ENCODE data around the gene CALN1. TPM values are rescaled to one million over a fixed set of nuclear protein-coding genes. Genes with fewer than 3 reads are reported as not detected.

The CALN1 gene
- total RNA-seq, 4 donors from 2014 or later = under 0.01 to 0.33 (median 0.10) TPM; not detected in 1

- H3K27me3 ChIP-seq = no peaks in the 10 kb centered on the region
- TF ChIP-seq POLR2A (IDR thresholded peaks at IDR 0.05) (no peak), CTCF (IDR thresholded peaks at IDR 0.05) (no peak)
- no peaks in the 10 kb centered on the region for H3K9me3 ChIP-seq
- no peaks in the 10 kb centered on the region for H3K36me3 ChIP-seq
- no peak overlapping the region for H3K27ac ChIP-seq
- DNase-seq = no peak
- H3K4me1 ChIP-seq = no peaks in the 10 kb centered on the region
- H3K4me3 ChIP-seq (replicated peaks in 1 of 3) = no peak overlapping the region
- intact Hi-C loops (cut with DNase I) = no loop called here
- WGBS, 2 donors = 42 to 52% methylated on average over 6 of the region's 6 CpGs
These were observed 569.8 kb downstream of the CALN1 start for GRCh38 chr7:71842381-71842780.

GRCh38 chr7:71835056-71835455 lies 577.1 kb downstream of the CALN1 start:
- Histone ChIP-seq H3K27me3 (no peaks in the 10 kb centered on the region), H3K9me3 (no peaks in the 10 kb centered on the region), H3K36me3 (no peaks in the 10 kb centered on the region), H3K4me3 (replicated peaks in 1 of 3) (no peak overlapping the region), H3K27ac (no peak overlapping the region), H3K4me1 (no peaks in the 10 kb centered on the region)
- intact Hi-C loops (cut with DNase I) = no loop called here
- WGBS, 2 donors = 83 to 85% methylated on average over 5 of the region's 5 CpGs
- TF ChIP-seq POLR2A (IDR thresholded peaks at IDR 0.05) (no peak), CTCF (IDR thresholded peaks at IDR 0.05) (no peak)
- no peak for DNase-seq

GRCh38 chr7:71829515-71829914 lies 582.6 kb downstream of the CALN1 start:
- 48 to 62% methylated on average over 3 of the region's 3 CpGs for WGBS, 2 donors
- H3K36me3 ChIP-seq = no peaks in the 10 kb centered on the region
- no peak overlapping the region for H3K27ac ChIP-seq
- H3K9me3 ChIP-seq = no peaks in the 10 kb centered on the region
- TF ChIP-seq CTCF (IDR thresholded peaks at IDR 0.05) (no peak), POLR2A (IDR thresholded peaks at IDR 0.05) (no peak)
- H3K27me3 ChIP-seq = no peaks in the 10 kb centered on the region
- H3K4me3 ChIP-seq (replicated peaks in 1 of 3) = no peak overlapping the region
- intact Hi-C loops (cut with DNase I) = no loop called here
- DNase-seq = no peak
- no peaks in the 10 kb centered on the region for H3K4me1 ChIP-seq

- no peaks in the 10 kb centered on the region for H3K4me1 ChIP-seq
- no peaks in the 10 kb centered on the region for H3K9me3 ChIP-seq
- H3K4me3 ChIP-seq (replicated peaks in 1 of 3) = no peak overlapping the region
- intact Hi-C loops (cut with DNase I) = no loop called here
- 90 to 93% methylated on average over 2 of the region's 2 CpGs for WGBS, 2 donors
- DNase-seq = no peak
- H3K36me3 ChIP-seq = no peaks in the 10 kb centered on the region
- no peaks in the 10 kb centered on the region for H3K27me3 ChIP-seq
- TF ChIP-seq CTCF (IDR thresholded peaks at IDR 0.05) (no peak), POLR2A (IDR thresholded peaks at IDR 0.05) (no peak)
- no peak overlapping the region for H3K27ac ChIP-seq
These were observed 583.8 kb downstream of the CALN1 start for GRCh38 chr7:71828361-71828760.

GRCh38 chr7:71826141-71826540 lies 586.0 kb downstream of the CALN1 start:
- no peak for DNase-seq
- H3K36me3 ChIP-seq = no peaks in the 10 kb centered on the region
- no peak overlapping the region for H3K27ac ChIP-seq
- no peak overlapping the region for H3K4me3 ChIP-seq (replicated peaks in 1 of 3)
- no peaks in the 10 kb centered on the region for H3K27me3 ChIP-seq
- intact Hi-C loops (cut with DNase I) = no loop called here
- TF ChIP-seq POLR2A (IDR thresholded peaks at IDR 0.05) = no peak
- TF ChIP-seq CTCF (IDR thresholded peaks at IDR 0.05) = no peak
- no peaks in the 10 kb centered on the region for H3K4me1 ChIP-seq
- 68 to 75% methylated on average over 3 of the region's 3 CpGs for WGBS, 2 donors
- H3K9me3 ChIP-seq = no peaks in the 10 kb centered on the region
